Spleen (tissue), 11 donors: ENCODE results near the gene GDI1. TPM values are rescaled to one million over a fixed set of nuclear protein-coding genes. Genes with fewer than 3 reads are reported as not detected.

Experiments
- DNase-seq: peaks from one replicate; pipeline ENCODE4 v3.0.0-alpha.2; 2020
- H3K27ac ChIP-seq, 8 donors: fragments of 200-600 bp; sonication (generic) in 7 of 8; 1 replicate in 4 of 8; 2 replicates in 4 of 8; pipeline versions ENCODE4 v1.5.0 to v1.8.0; 2016 to 2021; ENCODE audit warnings: inconsistent platforms in 4 of 8, mild to moderate bottlenecking in 4 of 8, moderate library complexity in 1 of 8
- H3K27me3 ChIP-seq, 7 donors: fragments of 200-600 bp; sonication (generic) in 6 of 7; replicated peaks in 1 of 7; 1 replicate in 4 of 7; 2 replicates in 3 of 7; pipeline versions ENCODE4 v1.5.0 to v1.8.0; 2016 to 2021; ENCODE audit warnings: inconsistent platforms in 3 of 7, mild to moderate bottlenecking in 1 of 7
- H3K36me3 ChIP-seq, 6 donors: fragments of 200-600 bp; sonication (generic) in 5 of 6; 1 replicate in 4 of 6; 2 replicates in 2 of 6; pipeline versions ENCODE4 v1.5.0 to v1.8.0; 2016 to 2021; ENCODE audit warnings: inconsistent platforms in 2 of 6
- H3K4me1 ChIP-seq, 6 donors: fragments of 200-600 bp; sonication (generic) in 5 of 6; 1 replicate in 3 of 6; 2 replicates in 3 of 6; pipeline versions ENCODE4 v1.5.0 to v1.8.0; 2016 to 2021; ENCODE audit warnings: inconsistent platforms in 3 of 6
- H3K4me3 ChIP-seq, 8 donors: fragments of 200-600 bp; sonication (generic) in 7 of 8; 1 replicate in 4 of 8; 2 replicates in 4 of 8; pipeline versions ENCODE4 v1.5.0 to v1.8.0; 2016 to 2021; ENCODE audit warnings: inconsistent platforms in 4 of 8, mild to moderate bottlenecking in 4 of 8, moderate library complexity in 2 of 8
- H3K9me3 ChIP-seq, 8 donors: fragments of 200-600 bp; sonication (generic) in 7 of 8; 1 replicate in 4 of 8; 2 replicates in 4 of 8; pipeline versions ENCODE4 v1.5.0 to v1.8.0; 2016 to 2021; ENCODE audit warnings: inconsistent platforms in 4 of 8
- POLR2A ChIP-seq, 3 donors: fragments of 450-650 bp; IDR thresholded peaks; one replicate each; pipeline ENCODE4 v1.5.1; 2017; ENCODE audit warnings: antibody characterized with exemption in 3 of 3, mild to moderate bottlenecking in 1 of 3
- POLR2AphosphoS5 ChIP-seq, 3 donors: sonication (generic); formaldehyde crosslinking; IDR thresholded peaks; one replicate each; pipeline ENCODE4 v1.5.1; 2017; ENCODE audit warnings: antibody characterized with exemption in 3 of 3
- WGBS, 5 donors: extraction: QIAGEN DNeasy Blood & Tissue Kit in 3 of 5; methylation state at CpG; one replicate each; pipeline versions ENCODE4 v1.1.5 to v1.1.7; 2013 to 2018; 5-methylcytosine and 5-hydroxymethylcytosine counted together
- intact Hi-C: fragments of 100-400 bp; cut with DNase I; formaldehyde crosslinking; loops from one replicate; pipeline ENCODE4 v1.15.0; 2023; ENCODE audit warnings: low total_unique reads
- polyA plus RNA-seq, 3 donors: library from polyadenylated mRNA; stranded (reverse); fragments of 200-250 nt; gene quantifications; one replicate each; pipeline ENCODE4 v1.2.1, GENCODE V29; 2013
- total RNA-seq, 7 donors: library from RNA; depleted of rRNA in 3 of 7; stranded (reverse); fragments of >200 nt in 3 of 7; fragmentation: NEBNext Ultra II Directional in 4 of 7; extraction: Animal tissue kit (Norgen Biotek cat#: 25700) in 4 of 7; gene quantifications; one replicate each; pipeline versions ENCODE4 v1.1.0 to v1.2.1, GENCODE V29; 2016 to 2021
- TF ChIP-seq, protein P1 (sequence below), 11 experiments: fragments of 200-600 bp in 7 of 11; fragments of 450-650 bp in 4 of 11; sonication (generic) in 4 of 11; IDR thresholded peaks in 8 of 11; conservative IDR thresholded peaks in 3 of 11; 1 replicate in 7 of 11; 2 replicates in 4 of 11; pipeline versions ENCODE4 v1.4.0 to v1.8.0; 2016 to 2021; ENCODE audit warnings: antibody characterized with exemption in 11 of 11, inconsistent platforms in 4 of 11, mild to moderate bottlenecking in 1 of 11
- donor health status: healthy with polysubstance abuse.
- donor health status: DM: no; HTN: no; CAD: no; lungs with moderate emphysema.
- donor health status: DM: no; HTN: no; CAD: no.
- donor health status: Bipolar disorder and iron deficiency.
- donor health status: healthy.
- donor health status: DM: no; HTN: no; CAD: no.
- donor health status: DM: yes; HTN: yes; CAD: no.

Gene GDI1
- total and polyA plus RNA-seq, 10 donors = 56.2 to 137 (median 111) TPM

DNA sequence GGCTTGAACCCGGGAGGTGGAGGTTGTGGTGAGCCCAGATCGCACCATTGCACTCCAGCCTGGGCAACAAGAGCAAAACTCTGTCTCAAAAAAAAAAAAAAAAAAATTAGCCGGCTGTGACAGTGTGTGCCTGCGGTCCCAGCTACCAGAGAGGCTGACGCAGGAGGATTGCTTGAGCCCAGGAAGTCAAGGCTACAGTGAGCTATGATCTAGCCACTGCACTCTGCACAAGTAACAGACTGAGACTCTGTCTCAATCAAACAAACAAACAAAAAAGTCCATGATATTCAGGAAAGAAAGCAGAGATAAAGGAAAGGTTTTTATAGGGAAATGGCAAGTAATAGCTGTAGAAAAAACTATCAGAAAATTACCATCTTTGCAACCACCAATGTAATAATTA, 44.2 kb downstream of the GDI1 start:
- Histone ChIP-seq H3K4me1 (peaks cover 0 to 46% (median 24%) of the 10 kb centered on the region in 6 donors), H3K9me3 (no peaks in the 10 kb centered on the region), H3K27me3 (no peaks in the 10 kb centered on the region), H3K4me3 (no peak overlapping the region), H3K27ac (no peak overlapping the region), H3K36me3 (peaks cover 0 to 20% (median 0%) of the 10 kb centered on the region in 6 donors)
- DNase-seq = no peak
- TF ChIP-seq POLR2A (IDR thresholded peaks at IDR 0.05) = no peak
- intact Hi-C loops = no loop called here
- WGBS, 5 donors = 82 to 99% (median 88%) methylated on average over 5 of the region's 5 CpGs

DNA sequence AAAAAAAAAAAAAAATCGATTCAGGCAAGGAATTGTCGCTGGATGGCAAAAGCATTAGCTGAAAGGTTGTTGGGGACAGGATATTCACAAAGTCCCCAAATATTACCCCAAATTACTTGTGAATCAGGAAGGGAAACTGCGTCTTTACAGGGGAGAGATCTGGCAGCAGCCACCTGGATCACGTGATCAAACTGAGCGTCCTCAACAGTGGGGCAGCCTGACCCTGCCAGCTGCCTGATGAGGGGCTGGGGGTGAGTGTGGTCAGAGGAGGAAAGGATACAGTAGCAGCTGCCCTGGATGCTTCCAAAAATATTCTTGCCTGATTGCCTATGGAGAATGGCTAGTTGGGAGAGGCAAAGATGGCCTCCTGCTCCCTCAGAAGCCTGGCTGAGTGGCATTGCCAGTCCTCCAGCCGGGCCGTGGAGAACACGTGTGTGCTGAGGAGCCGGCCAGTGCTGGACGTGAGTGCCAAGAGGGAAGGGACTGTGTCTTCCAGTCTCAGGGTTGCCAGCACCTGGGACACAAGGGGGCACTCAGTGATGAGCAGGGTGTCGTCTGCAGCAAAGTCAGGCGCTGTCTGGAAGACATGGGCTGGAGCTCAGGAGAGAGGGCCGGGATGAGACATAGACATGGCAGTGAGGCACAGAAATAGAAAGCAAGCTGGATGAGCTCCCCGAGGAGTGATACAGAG, 45.1 kb downstream of the GDI1 start:
- intact Hi-C loops = no loop called here
- 83 to 92% (median 85%) methylated on average over 12 to 14 of the region's 14 CpGs for WGBS, 5 donors
- Histone ChIP-seq H3K4me3 (no peak overlapping the region), H3K27me3 (no peaks in the 10 kb centered on the region), H3K4me1 (peaks cover 0 to 50% (median 28%) of the 10 kb centered on the region in 6 donors), H3K27ac (no peak overlapping the region), H3K36me3 (peaks cover 0 to 20% (median 0%) of the 10 kb centered on the region in 6 donors), H3K9me3 (no peaks in the 10 kb centered on the region)
- DNase-seq = peak; percentile 63
- TF ChIP-seq, protein P1, sequence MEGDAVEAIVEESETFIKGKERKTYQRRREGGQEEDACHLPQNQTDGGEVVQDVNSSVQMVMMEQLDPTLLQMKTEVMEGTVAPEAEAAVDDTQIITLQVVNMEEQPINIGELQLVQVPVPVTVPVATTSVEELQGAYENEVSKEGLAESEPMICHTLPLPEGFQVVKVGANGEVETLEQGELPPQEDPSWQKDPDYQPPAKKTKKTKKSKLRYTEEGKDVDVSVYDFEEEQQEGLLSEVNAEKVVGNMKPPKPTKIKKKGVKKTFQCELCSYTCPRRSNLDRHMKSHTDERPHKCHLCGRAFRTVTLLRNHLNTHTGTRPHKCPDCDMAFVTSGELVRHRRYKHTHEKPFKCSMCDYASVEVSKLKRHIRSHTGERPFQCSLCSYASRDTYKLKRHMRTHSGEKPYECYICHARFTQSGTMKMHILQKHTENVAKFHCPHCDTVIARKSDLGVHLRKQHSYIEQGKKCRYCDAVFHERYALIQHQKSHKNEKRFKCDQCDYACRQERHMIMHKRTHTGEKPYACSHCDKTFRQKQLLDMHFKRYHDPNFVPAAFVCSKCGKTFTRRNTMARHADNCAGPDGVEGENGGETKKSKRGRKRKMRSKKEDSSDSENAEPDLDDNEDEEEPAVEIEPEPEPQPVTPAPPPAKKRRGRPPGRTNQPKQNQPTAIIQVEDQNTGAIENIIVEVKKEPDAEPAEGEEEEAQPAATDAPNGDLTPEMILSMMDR (IDR thresholded peaks at IDR 0.05 in 8 of 11, conservative IDR thresholded peaks at IDR 0.05 in 3 of 11) = no peak
- TF ChIP-seq POLR2A (IDR thresholded peaks at IDR 0.05) (no peak), POLR2AphosphoS5 (IDR thresholded peaks at IDR 0.05) (no peak)

DNA sequence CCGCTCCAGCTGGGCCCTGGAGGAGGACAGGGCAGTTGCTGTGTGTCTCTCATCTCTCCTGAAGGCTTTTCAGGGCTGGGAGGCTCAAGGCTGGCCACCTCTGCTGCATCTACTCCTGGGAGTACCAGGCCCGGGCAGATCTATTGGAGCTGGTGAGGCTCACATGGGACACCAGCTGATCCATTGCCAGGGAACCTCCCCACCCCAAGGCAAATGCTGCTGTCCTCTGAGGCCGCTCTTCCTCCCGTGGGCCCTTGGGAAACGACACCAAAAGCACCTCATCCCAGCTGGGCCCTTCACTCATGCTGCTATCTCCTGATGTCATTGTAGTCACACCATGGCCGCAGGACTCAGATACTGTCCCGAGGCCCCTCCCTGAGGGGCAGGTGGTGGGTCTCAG, 45.8 kb downstream of the GDI1 start:
- no peak for DNase-seq
- Histone ChIP-seq H3K27ac (no peak overlapping the region), H3K36me3 (peaks cover 0 to 26% (median 0%) of the 10 kb centered on the region in 6 donors), H3K9me3 (no peaks in the 10 kb centered on the region), H3K4me3 (no peak overlapping the region), H3K4me1 (peaks cover 0 to 51% (median 34%) of the 10 kb centered on the region in 6 donors), H3K27me3 (no peaks in the 10 kb centered on the region)
- TF ChIP-seq POLR2A (IDR thresholded peaks at IDR 0.05) (no peak), POLR2AphosphoS5 (IDR thresholded peaks at IDR 0.05) (no peak)
- TF ChIP-seq, protein P1 (IDR thresholded peaks at IDR 0.05 in 8 of 11, conservative IDR thresholded peaks at IDR 0.05 in 3 of 11) = no peak
- WGBS, 5 donors = 83 to 88% (median 84%) methylated on average over 1 to 7 of the region's 7 CpGs
- intact Hi-C loops = no loop called here

DNA sequence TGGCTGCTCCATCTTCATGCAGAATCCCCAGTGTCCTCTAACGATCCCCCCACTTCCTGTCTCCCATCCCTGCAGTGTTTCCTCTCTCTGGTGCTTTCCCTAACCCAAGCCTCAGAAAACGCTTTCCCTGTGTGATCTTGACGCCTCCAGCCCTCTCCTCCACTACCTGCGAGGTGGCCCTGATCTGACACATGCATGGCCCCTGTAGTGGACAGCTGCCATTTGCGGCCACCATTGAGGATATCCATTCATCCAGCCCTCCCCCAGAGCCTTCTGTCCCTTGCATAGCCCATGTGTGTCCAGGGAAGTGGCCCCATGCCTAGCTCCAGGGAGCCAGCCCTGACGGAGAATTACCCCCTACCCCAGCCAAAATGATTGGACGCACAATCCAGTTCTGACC, 46.4 kb downstream of the GDI1 start:
- H3K36me3 ChIP-seq = peaks cover 0 to 32% (median 0%) of the 10 kb centered on the region in 6 donors
- no peak for DNase-seq
- H3K4me1 ChIP-seq = peaks cover 0 to 50% (median 32%) of the 10 kb centered on the region in 6 donors
- WGBS, 5 donors = 60 to 84% (median 78%) methylated on average over 7 of the region's 7 CpGs
- TF ChIP-seq, protein P1 (IDR thresholded peaks at IDR 0.05 in 8 of 11, conservative IDR thresholded peaks at IDR 0.05 in 3 of 11) = no peak
- no peak for TF ChIP-seq POLR2AphosphoS5 (IDR thresholded peaks at IDR 0.05)
- no peak for TF ChIP-seq POLR2A (IDR thresholded peaks at IDR 0.05)
- H3K9me3 ChIP-seq = no peaks in the 10 kb centered on the region
- H3K27me3 ChIP-seq = no peaks in the 10 kb centered on the region
- no peak overlapping the region for H3K4me3 ChIP-seq
- no peak overlapping the region for H3K27ac ChIP-seq
- intact Hi-C loops = no loop called here
